Aorta (tissue), 5 donors: ENCODE data around the gene HJURP. TPM values are rescaled to one million over a fixed set of nuclear protein-coding genes. Genes with fewer than 3 reads are reported as not detected.

Experiments
- ATAC-seq: fragments of 200-7000 bp; cut with Tn5 transposase; one replicate; pipeline ENCODE4 v1.9.1; 2022; ENCODE audit warnings: moderate library complexity; ENCODE audit not compliant: low FRiP score
- DNase-seq, 2 donors: peaks; one replicate each; pipeline ENCODE4 v3.0.0-alpha.2; 2020
- H3K27ac ChIP-seq, 2 donors: one replicate each; pipeline ENCODE4 v1.5.1; 2013; ENCODE audit warnings: low read length in 2 of 2, mild to moderate bottlenecking in 2 of 2, moderate library complexity in 2 of 2, control low read depth in 1 of 2, inconsistent platforms in 1 of 2, low read depth in 1 of 2
- H3K27me3 ChIP-seq, 2 donors: one replicate each; pipeline ENCODE4 v1.6.1; 2013; ENCODE audit warnings: control low read depth in 1 of 2, low read length in 1 of 2, mild to moderate bottlenecking in 1 of 2, moderate library complexity in 1 of 2; ENCODE audit not compliant: insufficient read depth in 2 of 2, control insufficient read depth in 1 of 2
- H3K36me3 ChIP-seq, 2 donors: one replicate each; pipeline ENCODE4 v1.6.1; 2013; ENCODE audit warnings: control low read depth in 1 of 2, low read length in 1 of 2, mild to moderate bottlenecking in 1 of 2; ENCODE audit not compliant: insufficient read depth in 2 of 2, control insufficient read depth in 1 of 2
- H3K4me1 ChIP-seq, 2 donors: one replicate each; pipeline ENCODE4 v1.6.1; 2013; ENCODE audit warnings: low read length in 2 of 2, control low read depth in 1 of 2, mild to moderate bottlenecking in 1 of 2, moderate library complexity in 1 of 2; ENCODE audit not compliant: insufficient read depth in 2 of 2, control insufficient read depth in 1 of 2
- H3K4me3 ChIP-seq, 2 donors: one replicate each; pipeline ENCODE4 v1.5.1; 2013; ENCODE audit warnings: low read length in 2 of 2, control low read depth in 1 of 2, mild to moderate bottlenecking in 1 of 2
- H3K9me3 ChIP-seq: one replicate; pipeline ENCODE4 v1.6.1; 2013; ENCODE audit warnings: mild to moderate bottlenecking, low read length; ENCODE audit not compliant: control insufficient read depth
- WGBS, 2 donors: extraction: QIAGEN DNeasy Blood & Tissue Kit; methylation state at CpG; one replicate each; pipeline ENCODE4 v1.1.7; 2013; 5-methylcytosine and 5-hydroxymethylcytosine counted together
- intact Hi-C, 2 donors: fragments of 100-400 bp; cut with DNase I; formaldehyde crosslinking; loops; one replicate each; pipeline versions ENCODE4 v1.14.2 to v1.15.0; 2022
- polyA plus RNA-seq, 2 donors: library from polyadenylated mRNA; stranded (reverse); fragments of 200-250 nt; gene quantifications; one replicate each; pipeline ENCODE4 v1.2.3, GENCODE V29; 2013
- total RNA-seq, 2 donors: library from RNA; stranded (reverse); fragmentation: NEBNext Ultra II Directional; extraction: Animal tissue kit (Norgen Biotek cat#: 25700); gene quantifications; one replicate each; pipeline ENCODE4 v1.2.1, GENCODE V29; 2021
- donor health status: healthy with polysubstance abuse.
- donor health status: Bipolar disorder and iron deficiency.
- donor health status: DM: no; HTN: no; CAD: no.
- donor health status: DM: no; HTN: no; CAD: no.
- donor health status: DM: yes; HTN: yes; CAD: no.

Gene HJURP
- total and polyA plus RNA-seq, 4 donors: 1.1 TPM; not detected in 2

GRCh38 chr2:233795735-233796171 is 58.6 kb downstream of the HJURP start:
- intact Hi-C loops: no loop called here
- H3K9me3 ChIP-seq: no peaks in the 10 kb centered on the region
- no peak for ATAC-seq
- no peak overlapping the region for H3K4me3 ChIP-seq
- H3K27ac ChIP-seq: no peak overlapping the region
- DNase-seq: no peak
- no peaks in the 10 kb centered on the region for H3K36me3 ChIP-seq
- no peaks in the 10 kb centered on the region for H3K27me3 ChIP-seq
- no peaks in the 10 kb centered on the region for H3K4me1 ChIP-seq
- WGBS, 2 donors: 89 to 93% methylated on average over 13 of the region's 13 CpGs

GRCh38 chr2:233794128-233794658 is 60.1 kb downstream of the HJURP start:
- H3K4me3 ChIP-seq: no peak overlapping the region
- H3K27ac ChIP-seq: no peak overlapping the region
- no peaks in the 10 kb centered on the region for H3K36me3 ChIP-seq
- peak in 1 of 2 donors; percentile 33 for DNase-seq
- intact Hi-C loops: no loop called here
- H3K9me3 ChIP-seq: no peaks in the 10 kb centered on the region
- no peaks in the 10 kb centered on the region for H3K27me3 ChIP-seq
- no peak for ATAC-seq
- 75 to 79% methylated on average over 17 of the region's 17 CpGs for WGBS, 2 donors
- H3K4me1 ChIP-seq: no peaks in the 10 kb centered on the region

- H3K4me1 ChIP-seq: no peaks in the 10 kb centered on the region
- intact Hi-C loops: no loop called here
- no peaks in the 10 kb centered on the region for H3K27me3 ChIP-seq
- H3K4me3 ChIP-seq: no peak overlapping the region
- WGBS, 2 donors: 78 to 79% methylated on average over 18 of the region's 18 CpGs
- H3K9me3 ChIP-seq: no peaks in the 10 kb centered on the region
- H3K27ac ChIP-seq: no peak overlapping the region
- no peaks in the 10 kb centered on the region for H3K36me3 ChIP-seq
- ATAC-seq (no peak), DNase-seq (peak in 1 of 2 donors; percentile 51)
Observed at GRCh38 chr2:233793465-233794127, 60.7 kb downstream of the HJURP start.

GRCh38 chr2:233792720-233793119 is 61.6 kb downstream of the HJURP start:
- intact Hi-C loops: no loop called here
- H3K9me3 ChIP-seq: no peaks in the 10 kb centered on the region
- no peaks in the 10 kb centered on the region for H3K4me1 ChIP-seq
- DNase-seq (no peak), ATAC-seq (no peak)
- no peaks in the 10 kb centered on the region for H3K27me3 ChIP-seq
- H3K36me3 ChIP-seq: no peaks in the 10 kb centered on the region
- no peak overlapping the region for H3K4me3 ChIP-seq
- H3K27ac ChIP-seq: no peak overlapping the region
- 83 to 90% methylated on average over 7 of the region's 7 CpGs for WGBS, 2 donors

GRCh38 chr2:233791883-233792329 is 62.4 kb downstream of the HJURP start:
- Histone ChIP-seq H3K27me3 (no peaks in the 10 kb centered on the region), H3K27ac (no peak overlapping the region), H3K36me3 (no peaks in the 10 kb centered on the region), H3K9me3 (no peaks in the 10 kb centered on the region), H3K4me1 (no peaks in the 10 kb centered on the region), H3K4me3 (no peak overlapping the region)
- intact Hi-C loops: no loop called here
- ATAC-seq (no peak), DNase-seq (peak in 1 of 2 donors; percentile 43)
- WGBS, 2 donors: 74 to 80% methylated on average over 9 of the region's 9 CpGs

GRCh38 chr2:233791151-233791882 is 63.0 kb downstream of the HJURP start:
- Histone ChIP-seq H3K9me3 (no peaks in the 10 kb centered on the region), H3K27me3 (no peaks in the 10 kb centered on the region), H3K4me3 (no peak overlapping the region), H3K4me1 (no peaks in the 10 kb centered on the region), H3K27ac (no peak overlapping the region), H3K36me3 (no peaks in the 10 kb centered on the region)
- DNase-seq (peak in 1 of 2 donors; percentile 53), ATAC-seq (no peak)
- intact Hi-C loops: no loop called here
- 79 to 82% methylated on average over 18 of the region's 18 CpGs for WGBS, 2 donors

GRCh38 chr2:233789554-233789953 is 64.8 kb downstream of the HJURP start:
- Histone ChIP-seq H3K27me3 (no peaks in the 10 kb centered on the region), H3K4me1 (no peaks in the 10 kb centered on the region), H3K27ac (no peak overlapping the region), H3K9me3 (peaks cover 2% of the 10 kb centered on the region), H3K4me3 (no peak overlapping the region), H3K36me3 (no peaks in the 10 kb centered on the region)
- peak in 1 of 2 donors; percentile 42 for DNase-seq
- ATAC-seq: peak; percentile 30
- WGBS, 2 donors: 86 to 89% methylated on average over 7 of the region's 7 CpGs
- intact Hi-C loops: no loop called here
